HG03060 (cell line): Measurements from ENCODE around the gene STARD8.

ENCODE experiments used
- ATAC-seq: cut with Tn5 transposase; IDR thresholded peaks from one replicate; pipeline ENCODE4 v1.9.1; 2021; ENCODE audit warnings: low read depth, moderate number of reproducible peaks; ENCODE audit not compliant: unreplicated experiment

The STARD8 gene

GRCh38 chrX:68710870-68711576, 63.6 kb downstream of the STARD8 start:
- no peak for ATAC-seq

GRCh38 chrX:68711845-68712244, 64.4 kb downstream of the STARD8 start:
- no peak for ATAC-seq

GRCh38 chrX:68714856-68715255, 67.4 kb downstream of the STARD8 start:
- ATAC-seq, result no peak

GRCh38 chrX:68717196-68717595, 69.7 kb downstream of the STARD8 start:
- no peak for ATAC-seq

GRCh38 chrX:68717663-68718442, 70.4 kb downstream of the STARD8 start:
- ATAC-seq, result no peak

- no peak for ATAC-seq
Measured at GRCh38 chrX:68718443-68718820, 71.0 kb downstream of the STARD8 start.

GRCh38 chrX:68719181-68719903, 71.9 kb downstream of the STARD8 start:
- no peak for ATAC-seq

- no peak for ATAC-seq
Measured at GRCh38 chrX:68719904-68720614, 72.6 kb downstream of the STARD8 start.

- ATAC-seq, result no peak
Measured at GRCh38 chrX:68720851-68721250, 73.4 kb downstream of the STARD8 start.

- no peak for ATAC-seq
Measured at GRCh38 chrX:68721546-68721945, 74.1 kb downstream of the STARD8 start.

- no peak for ATAC-seq
Measured at GRCh38 chrX:68721991-68722860, 74.8 kb downstream of the STARD8 start.

GRCh38 chrX:68723491-68724155, 76.2 kb downstream of the STARD8 start:
- ATAC-seq, result no peak

- ATAC-seq, result no peak
Measured at GRCh38 chrX:68724531-68725020, 77.1 kb downstream of the STARD8 start.

- no peak for ATAC-seq
Measured at GRCh38 chrX:68725756-68726365, 78.4 kb downstream of the STARD8 start.

- no peak for ATAC-seq
Measured at GRCh38 chrX:68726366-68726765, 78.9 kb downstream of the STARD8 start.

- no peak for ATAC-seq
Measured at GRCh38 chrX:68727696-68728095, 80.2 kb downstream of the STARD8 start.

- no peak for ATAC-seq
Measured at GRCh38 chrX:68728186-68728585, 80.7 kb downstream of the STARD8 start.

GRCh38 chrX:68731254-68731653, 83.8 kb downstream of the STARD8 start:
- ATAC-seq, result no peak
